Astrocyte of the cerebellum (primary cell): Measurements from ENCODE around the gene AADAT.

Experiments used
- DNase-seq: peaks from one replicate; pipeline ENCODE4 v3.0.0-alpha.2; 2011; ENCODE audit warnings: low read depth
- H3K4me3 ChIP-seq: 2 replicates; pipeline ENCODE4 v1.5.1; 2011; ENCODE audit warnings: mild to moderate bottlenecking, low read depth, low read length, moderate library complexity
- CTCF ChIP-seq: IDR thresholded peaks from 2 replicates; pipeline ENCODE4 v1.5.1; 2012; ENCODE audit warnings: low read length, low read depth, moderate library complexity, mild to moderate bottlenecking; ENCODE audit errors: missing control alignments
- in situ Hi-C: cut with HindIII; loops from 2 replicates; pipeline ENCODE4 v1.10.0; 2017; ENCODE audit warnings: low sequenced_read_pairs

Gene AADAT

GRCh38 chr4:170080496-170080895 is 9.3 kb downstream of the AADAT start:
- in situ Hi-C loops, result no loop called here
- DNase-seq, result no peak
- no peak for TF ChIP-seq CTCF
- H3K4me3 ChIP-seq, result no peak overlapping the region

GRCh38 chr4:170079981-170080380 is 9.8 kb downstream of the AADAT start:
- in situ Hi-C loops, result no loop called here
- no peak for DNase-seq
- TF ChIP-seq CTCF, result no peak
- H3K4me3 ChIP-seq, result no peak overlapping the region

- no peak for TF ChIP-seq CTCF
- no peak overlapping the region for H3K4me3 ChIP-seq
- no peak for DNase-seq
- in situ Hi-C loops, result no loop called here
These were observed 18.6 kb downstream of the AADAT start for GRCh38 chr4:170071196-170071595.

- DNase-seq, result no peak
- in situ Hi-C loops, result no loop called here
- no peak overlapping the region for H3K4me3 ChIP-seq
- no peak for TF ChIP-seq CTCF
These were observed 21.2 kb downstream of the AADAT start for GRCh38 chr4:170068438-170069128.

GRCh38 chr4:170059421-170059820 is 30.3 kb downstream of the AADAT start:
- no peak overlapping the region for H3K4me3 ChIP-seq
- in situ Hi-C loops, result no loop called here
- TF ChIP-seq CTCF, result no peak
- DNase-seq, result no peak

GRCh38 chr4:170058826-170059225 is 30.9 kb downstream of the AADAT start:
- no peak overlapping the region for H3K4me3 ChIP-seq
- in situ Hi-C loops, result no loop called here
- DNase-seq, result no peak
- TF ChIP-seq CTCF, result no peak

- no peak for DNase-seq
- in situ Hi-C loops, result no loop called here
- no peak overlapping the region for H3K4me3 ChIP-seq
- no peak for TF ChIP-seq CTCF
These were observed 31.9 kb downstream of the AADAT start for GRCh38 chr4:170057866-170058265.
